ENCODE measurements around the gene MAN1B1. TPM values are rescaled to one million over a fixed set of nuclear protein-coding genes. Genes with fewer than 3 reads are reported as not detected.

Gene MAN1B1
- total and polyA plus RNA-seq, 7 experiments from 2014 or later = 36.0 to 74.2 (median 64.7) TPM

DNA sequence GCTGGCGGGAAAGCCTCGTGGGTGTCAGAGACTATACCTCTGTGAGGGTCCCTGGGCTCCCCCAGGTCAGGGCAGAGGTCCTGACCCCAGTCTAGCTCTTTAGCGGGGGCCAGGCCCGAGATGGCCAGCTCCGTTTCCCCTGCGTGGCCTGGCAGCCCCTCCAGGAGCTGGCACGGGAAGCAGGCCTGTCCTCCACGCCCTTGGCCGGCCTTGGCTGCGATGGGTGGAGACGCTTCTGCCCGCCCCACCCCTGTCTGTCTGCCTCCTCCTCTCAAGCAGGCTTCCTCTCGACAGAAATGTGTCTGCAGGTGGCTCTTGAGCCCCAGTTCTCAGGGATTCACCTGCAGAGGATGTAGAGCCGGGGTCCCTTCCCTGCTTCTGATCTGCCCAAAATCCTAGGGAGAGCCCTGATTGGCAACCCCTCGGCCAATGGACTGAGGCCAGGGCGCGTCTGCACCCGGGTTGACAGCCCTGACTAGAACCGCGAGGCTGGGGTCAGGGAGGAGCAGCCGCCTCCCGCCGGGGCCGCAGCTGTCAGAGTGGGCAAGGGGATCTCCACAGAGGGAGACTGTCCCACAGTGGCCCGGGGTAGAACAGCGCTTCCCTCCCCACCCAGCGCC lies 49.6 kb downstream of the MAN1B1 start:
- Mint-ChIP-seq H3K36me3 (peaks cover 0 to 4% (median 0%) of the 10 kb centered on the region in 5 donors), H3K4me1 (peaks cover 0 to 6% (median 4%) of the 10 kb centered on the region in 7 donors), H3K4me3 (no peak overlapping the region), H3K27me3 (peaks cover 32 to 58% (median 52%) of the 10 kb centered on the region in 5 donors), H3K9me3 (peaks cover 0 to 10% (median 0%) of the 10 kb centered on the region in 11 donors), H3K27ac (no peak overlapping the region)
- ATAC-seq (no peak), DNase-seq (no peak)
- Histone ChIP-seq H3K4me3 (ENCODE audit: low read length) (no peak overlapping the region), H3K27me3 (ENCODE audit: control insufficient read depth in 2 of 2, insufficient read depth in 2 of 2, low read length in 2 of 2) (peaks cover 5 to 22% of the 10 kb centered on the region in 2 donors), H3K4me1 (ENCODE audit: control insufficient read depth in 2 of 2, insufficient read depth in 2 of 2, low read length in 2 of 2) (no peaks in the 10 kb centered on the region), H3K9me3 (ENCODE audit: control insufficient read depth in 2 of 3, low read length in 3 of 3) (no peaks in the 10 kb centered on the region), H3K27ac (ENCODE audit: low read depth, low read length) (no peak overlapping the region), H3K36me3 (ENCODE audit: control insufficient read depth in 2 of 3, insufficient read depth in 3 of 3, low read length in 3 of 3) (no peaks in the 10 kb centered on the region)
- intact Hi-C loops (cut with micrococcal nuclease) = no loop called here
- CTCF ChIA-PET = no interaction called here
- POLR2A ChIA-PET = interaction anchor here (0.5 kb wide), 1 partner anchor 466 kb away, joined by 3 read pairs; no protein-coding TSS in a partner anchor

GRCh38 chr9:137136881-137137607 lies 50.3 kb downstream of the MAN1B1 start:
- no peaks in the 10 kb centered on the region for H3K9me3 ChIP-seq (ENCODE audit: control insufficient read depth in 2 of 3, low read length in 3 of 3)
- intact Hi-C loops (cut with micrococcal nuclease) = no loop called here
- CTCF ChIA-PET = no interaction called here

GRCh38 chr9:137138058-137138721 lies 51.4 kb downstream of the MAN1B1 start:
- ATAC-seq (no peak), DNase-seq (no peak)
- H3K27me3 Mint-ChIP-seq = peaks cover 35 to 62% (median 56%) of the 10 kb centered on the region in 5 donors
- POLR2A ChIA-PET = interaction anchor here (1.5 kb wide), 1 partner anchor 30 kb away, joined by 3 read pairs; no protein-coding TSS in a partner anchor
- H3K4me1 Mint-ChIP-seq = peaks cover 0 to 6% (median 4%) of the 10 kb centered on the region in 7 donors
- H3K27ac ChIP-seq (ENCODE audit: low read depth, low read length) = no peak overlapping the region
- no peaks in the 10 kb centered on the region for H3K4me1 ChIP-seq (ENCODE audit: control insufficient read depth in 2 of 2, insufficient read depth in 2 of 2, low read length in 2 of 2)
- H3K9me3 Mint-ChIP-seq = peaks cover 0 to 10% (median 0%) of the 10 kb centered on the region in 11 donors
- H3K27ac Mint-ChIP-seq = peak overlapping the region in 1 of 9 donors; percentile 18
- H3K4me3 Mint-ChIP-seq = no peak overlapping the region
- peaks cover 5 to 28% of the 10 kb centered on the region in 2 donors for H3K27me3 ChIP-seq (ENCODE audit: control insufficient read depth in 2 of 2, insufficient read depth in 2 of 2, low read length in 2 of 2)
- CTCF ChIA-PET = no interaction called here
- H3K9me3 ChIP-seq (ENCODE audit: control insufficient read depth in 2 of 3, low read length in 3 of 3) = no peaks in the 10 kb centered on the region
- H3K36me3 ChIP-seq (ENCODE audit: control insufficient read depth in 2 of 3, insufficient read depth in 3 of 3, low read length in 3 of 3) = no peaks in the 10 kb centered on the region
- intact Hi-C loops (cut with micrococcal nuclease) = no loop called here
- H3K4me3 ChIP-seq (ENCODE audit: low read length) = no peak overlapping the region
- peaks cover 0 to 4% (median 0%) of the 10 kb centered on the region in 5 donors for H3K36me3 Mint-ChIP-seq

More at GRCh38 chr9:137136881-137137607, 50.3 kb downstream of the MAN1B1 start:
- H3K4me3 ChIP-seq (ENCODE audit: low read length) = no peak overlapping the region
- POLR2A ChIA-PET = interaction anchor here (0.5 kb wide), 1 partner anchor 465 kb away, joined by 3 read pairs; no protein-coding TSS in a partner anchor
- no peak overlapping the region for H3K27ac ChIP-seq (ENCODE audit: low read depth, low read length)
- ATAC-seq (no peak), DNase-seq (no peak)
- H3K27me3 ChIP-seq (ENCODE audit: control insufficient read depth in 2 of 2, insufficient read depth in 2 of 2, low read length in 2 of 2) = peaks cover 5 to 23% of the 10 kb centered on the region in 2 donors
- no peaks in the 10 kb centered on the region for H3K36me3 ChIP-seq (ENCODE audit: control insufficient read depth in 2 of 3, insufficient read depth in 3 of 3, low read length in 3 of 3)
- peaks cover 0 to 6% (median 4%) of the 10 kb centered on the region in 7 donors for H3K4me1 Mint-ChIP-seq
- peaks cover 35 to 60% (median 57%) of the 10 kb centered on the region in 5 donors for H3K27me3 Mint-ChIP-seq
- H3K4me3 Mint-ChIP-seq = no peak overlapping the region
- H3K4me1 ChIP-seq (ENCODE audit: control insufficient read depth in 2 of 2, insufficient read depth in 2 of 2, low read length in 2 of 2) = no peaks in the 10 kb centered on the region
- no peak overlapping the region for H3K27ac Mint-ChIP-seq
- peaks cover 0 to 10% (median 0%) of the 10 kb centered on the region in 11 donors for H3K9me3 Mint-ChIP-seq
- peaks cover 0 to 4% (median 0%) of the 10 kb centered on the region in 5 donors for H3K36me3 Mint-ChIP-seq

DNA sequence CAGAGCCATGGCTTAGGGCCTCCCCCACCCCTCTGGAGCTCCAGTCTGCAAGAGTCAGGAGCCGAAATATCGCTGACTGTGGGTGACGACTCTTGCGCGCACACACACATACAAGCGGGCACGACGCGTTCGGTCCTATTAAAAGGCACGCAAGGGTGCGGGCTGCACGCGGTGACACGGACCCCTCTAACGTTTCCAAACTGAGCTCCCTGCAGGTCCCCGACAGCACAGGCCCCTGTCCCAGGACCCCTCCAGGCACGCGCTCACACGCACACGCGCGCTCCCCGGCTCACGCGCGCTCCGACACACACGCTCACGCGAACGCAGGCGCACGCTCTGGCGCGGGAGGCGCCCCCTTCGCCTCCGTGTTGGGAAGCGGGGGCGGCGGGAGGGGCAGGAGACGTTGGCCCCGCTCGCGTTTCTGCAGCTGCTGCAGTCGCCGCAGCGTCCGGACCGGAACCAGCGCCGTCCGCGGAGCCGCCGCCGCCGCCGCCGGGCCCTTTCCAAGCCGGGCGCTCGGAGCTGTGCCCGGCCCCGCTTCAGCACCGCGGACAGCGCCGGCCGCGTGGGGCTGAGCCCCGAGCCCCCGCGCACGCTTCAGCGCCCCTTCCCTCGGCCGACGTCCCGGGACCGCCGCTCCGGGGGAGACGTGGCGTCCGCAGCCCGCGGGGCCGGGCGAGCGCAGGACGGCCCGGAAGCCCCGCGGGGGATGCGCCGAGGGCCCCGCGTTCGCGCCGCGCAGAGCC lies 52.1 kb downstream of the MAN1B1 start, which contains the start of gene GRIN1:
TSS of gene GRIN1 (plus strand) at position 433 of the 746 bp plus-strand sequence. CDS start 333 bp downstream, outside the sequence.
- Histone ChIP-seq H3K9me3 (ENCODE audit: control insufficient read depth in 2 of 3, low read length in 3 of 3) (no peaks in the 10 kb centered on the region), H3K4me3 (ENCODE audit: low read length) (no peak within 1 kb of the TSS), H3K36me3 (ENCODE audit: control insufficient read depth in 2 of 3, insufficient read depth in 3 of 3, low read length in 3 of 3) (no peaks in the 10 kb centered on the region), H3K4me1 (ENCODE audit: control insufficient read depth in 2 of 2, insufficient read depth in 2 of 2, low read length in 2 of 2) (no peaks in the 10 kb centered on the region), H3K27me3 (ENCODE audit: control insufficient read depth in 2 of 2, insufficient read depth in 2 of 2, low read length in 2 of 2) (peaks cover 5 to 28% of the 10 kb centered on the region in 2 donors), H3K27ac (ENCODE audit: low read depth, low read length) (no peak within 1 kb of the TSS)
- ATAC-seq (peak; percentile 68), DNase-seq (peak in 6 of 9 donors; percentile 28 to 75 (median 53))
- intact Hi-C loops (cut with micrococcal nuclease) = no loop called here
- Mint-ChIP-seq H3K4me1 (peaks cover 0 to 6% (median 4%) of the 10 kb centered on the region in 7 donors), H3K4me3 (peak within 1 kb of the TSS in 2 of 10 donors; percentile 29 to 45), H3K27ac (peak within 1 kb of the TSS in 1 of 9 donors; percentile 18), H3K36me3 (peaks cover 0 to 4% (median 0%) of the 10 kb centered on the region in 5 donors), H3K9me3 (peaks cover 0 to 10% (median 0%) of the 10 kb centered on the region in 11 donors), H3K27me3 (peaks cover 37 to 65% (median 54%) of the 10 kb centered on the region in 5 donors)
- ChIA-PET POLR2A (interaction anchor here (1.5 kb wide), 2 partner anchors 9 to 30 kb away, joined by 3 to 6 read pairs; no protein-coding TSS in a partner anchor), CTCF (no interaction called here)

GRCh38 chr9:137139468-137140150 lies 52.8 kb downstream of the MAN1B1 start:
- Mint-ChIP-seq H3K27me3 (peaks cover 37 to 65% (median 55%) of the 10 kb centered on the region in 5 donors), H3K9me3 (peaks cover 0 to 10% (median 0%) of the 10 kb centered on the region in 11 donors), H3K27ac (no peak overlapping the region), H3K4me3 (peak overlapping the region in 2 of 10 donors; percentile 29 to 45), H3K4me1 (peaks cover 0 to 6% (median 4%) of the 10 kb centered on the region in 7 donors), H3K36me3 (peaks cover 0 to 4% (median 0%) of the 10 kb centered on the region in 5 donors)
- no peak overlapping the region for H3K4me3 ChIP-seq (ENCODE audit: low read length)
- intact Hi-C loops (cut with micrococcal nuclease) = no loop called here
- H3K9me3 ChIP-seq (ENCODE audit: control insufficient read depth in 2 of 3, low read length in 3 of 3) = no peaks in the 10 kb centered on the region
- peaks cover 5 to 28% of the 10 kb centered on the region in 2 donors for H3K27me3 ChIP-seq (ENCODE audit: control insufficient read depth in 2 of 2, insufficient read depth in 2 of 2, low read length in 2 of 2)
- no peak for DNase-seq
- ATAC-seq = peak; percentile 10
- POLR2A ChIA-PET = interaction anchor here (1.5 kb wide), 1 partner anchor 10 kb away, joined by 6 read pairs; no protein-coding TSS in a partner anchor
- no peak overlapping the region for H3K27ac ChIP-seq (ENCODE audit: low read depth, low read length)
- H3K36me3 ChIP-seq (ENCODE audit: control insufficient read depth in 2 of 3, insufficient read depth in 3 of 3, low read length in 3 of 3) = no peaks in the 10 kb centered on the region
- CTCF ChIA-PET = no interaction called here
- H3K4me1 ChIP-seq (ENCODE audit: control insufficient read depth in 2 of 2, insufficient read depth in 2 of 2, low read length in 2 of 2) = no peaks in the 10 kb centered on the region
